Esophagus squamous epithelium (tissue), 4 donors: Measurements from ENCODE around the gene CALM1.

ENCODE experiments used
- POLR2A ChIP-seq, 4 donors: fragments of 450-650 bp; IDR thresholded peaks; one replicate each; pipeline ENCODE4 v1.6.1; 2017; ENCODE audit warnings: antibody characterized with exemption in 4 of 4, mild to moderate bottlenecking in 4 of 4, moderate library complexity in 3 of 4
- TF ChIP-seq, protein P1 (sequence below), 6 experiments: fragments of 450-650 bp in 4 of 6; fragments of 200-600 bp in 2 of 6; sonication (generic) in 2 of 6; IDR thresholded peaks; one replicate each; pipeline ENCODE4 v1.5.1; 2016 to 2019; ENCODE audit warnings: antibody characterized with exemption in 6 of 6, mild to moderate bottlenecking in 4 of 6, moderate library complexity in 4 of 6

DNA sequence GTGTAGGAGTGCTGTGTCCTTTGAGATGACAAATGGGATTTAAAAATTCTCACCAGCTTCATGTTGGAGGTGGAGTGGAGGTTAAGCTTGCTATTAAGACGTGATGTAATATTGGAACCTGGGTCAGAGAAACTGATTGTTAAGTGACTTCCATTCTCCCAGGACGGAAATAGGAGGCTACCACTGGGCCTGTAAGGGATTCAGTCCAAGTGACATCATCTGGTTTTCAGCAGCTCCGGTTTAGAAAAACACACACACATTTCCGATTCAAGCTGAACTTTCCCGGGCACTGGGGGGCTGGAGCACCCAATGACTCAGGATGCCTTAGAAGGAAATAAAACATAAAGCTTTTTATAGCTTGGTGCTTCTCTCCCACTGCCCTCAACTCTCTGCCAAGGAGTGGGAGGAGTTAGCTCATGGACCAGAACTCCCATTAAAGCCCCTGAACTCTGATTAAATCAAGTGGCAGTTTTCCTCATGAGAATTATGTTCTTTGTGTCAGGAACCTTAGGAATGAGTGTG is 12.4 kb downstream of the CALM1 start:
- TF ChIP-seq POLR2A (IDR thresholded peaks at IDR 0.05) = no peak
- TF ChIP-seq, protein P1, sequence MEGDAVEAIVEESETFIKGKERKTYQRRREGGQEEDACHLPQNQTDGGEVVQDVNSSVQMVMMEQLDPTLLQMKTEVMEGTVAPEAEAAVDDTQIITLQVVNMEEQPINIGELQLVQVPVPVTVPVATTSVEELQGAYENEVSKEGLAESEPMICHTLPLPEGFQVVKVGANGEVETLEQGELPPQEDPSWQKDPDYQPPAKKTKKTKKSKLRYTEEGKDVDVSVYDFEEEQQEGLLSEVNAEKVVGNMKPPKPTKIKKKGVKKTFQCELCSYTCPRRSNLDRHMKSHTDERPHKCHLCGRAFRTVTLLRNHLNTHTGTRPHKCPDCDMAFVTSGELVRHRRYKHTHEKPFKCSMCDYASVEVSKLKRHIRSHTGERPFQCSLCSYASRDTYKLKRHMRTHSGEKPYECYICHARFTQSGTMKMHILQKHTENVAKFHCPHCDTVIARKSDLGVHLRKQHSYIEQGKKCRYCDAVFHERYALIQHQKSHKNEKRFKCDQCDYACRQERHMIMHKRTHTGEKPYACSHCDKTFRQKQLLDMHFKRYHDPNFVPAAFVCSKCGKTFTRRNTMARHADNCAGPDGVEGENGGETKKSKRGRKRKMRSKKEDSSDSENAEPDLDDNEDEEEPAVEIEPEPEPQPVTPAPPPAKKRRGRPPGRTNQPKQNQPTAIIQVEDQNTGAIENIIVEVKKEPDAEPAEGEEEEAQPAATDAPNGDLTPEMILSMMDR (IDR thresholded peaks at IDR 0.05) = no peak
